DND-41 (cell line): ENCODE results near the gene NKAIN2.

Source experiments
- CTCF ChIP-seq: IDR thresholded peaks from 2 replicates; pipeline ENCODE4 v1.5.1; 2012; ENCODE audit warnings: borderline replicate concordance, low read length, moderate library complexity, mild to moderate bottlenecking; ENCODE audit not compliant: poor library complexity, severe bottlenecking; ENCODE audit errors: extremely low read depth
- EZH2 ChIP-seq: IDR thresholded peaks from 3 replicates; pipeline ENCODE4 v1.6.1; 2012; ENCODE audit warnings: borderline replicate concordance, low read depth, mild to moderate bottlenecking, moderate library complexity, low read length, inconsistent platforms; ENCODE audit not compliant: severe bottlenecking

- TF ChIP-seq CTCF: no peak
- no peak for TF ChIP-seq EZH2
Measured at GRCh38 chr6:123821112-123821511, 17.4 kb downstream of the NKAIN2 start.
